Activated CD4-positive, alpha-beta T cell treated with anti-CD3 and anti-CD28 coated beads for 48 hours (primary cell): ENCODE measurements around the gene TRUB2.
"Not testable (repeated sequence)": the region's sequence is repeated elsewhere in the genome, so short reads cannot be mapped to it uniquely, and the experiment has no call there.

Source experiments
- DNase-seq: peaks from one replicate; pipeline ENCODE4 v3.0.0-alpha.2; 2020

Gene TRUB2

DNA sequence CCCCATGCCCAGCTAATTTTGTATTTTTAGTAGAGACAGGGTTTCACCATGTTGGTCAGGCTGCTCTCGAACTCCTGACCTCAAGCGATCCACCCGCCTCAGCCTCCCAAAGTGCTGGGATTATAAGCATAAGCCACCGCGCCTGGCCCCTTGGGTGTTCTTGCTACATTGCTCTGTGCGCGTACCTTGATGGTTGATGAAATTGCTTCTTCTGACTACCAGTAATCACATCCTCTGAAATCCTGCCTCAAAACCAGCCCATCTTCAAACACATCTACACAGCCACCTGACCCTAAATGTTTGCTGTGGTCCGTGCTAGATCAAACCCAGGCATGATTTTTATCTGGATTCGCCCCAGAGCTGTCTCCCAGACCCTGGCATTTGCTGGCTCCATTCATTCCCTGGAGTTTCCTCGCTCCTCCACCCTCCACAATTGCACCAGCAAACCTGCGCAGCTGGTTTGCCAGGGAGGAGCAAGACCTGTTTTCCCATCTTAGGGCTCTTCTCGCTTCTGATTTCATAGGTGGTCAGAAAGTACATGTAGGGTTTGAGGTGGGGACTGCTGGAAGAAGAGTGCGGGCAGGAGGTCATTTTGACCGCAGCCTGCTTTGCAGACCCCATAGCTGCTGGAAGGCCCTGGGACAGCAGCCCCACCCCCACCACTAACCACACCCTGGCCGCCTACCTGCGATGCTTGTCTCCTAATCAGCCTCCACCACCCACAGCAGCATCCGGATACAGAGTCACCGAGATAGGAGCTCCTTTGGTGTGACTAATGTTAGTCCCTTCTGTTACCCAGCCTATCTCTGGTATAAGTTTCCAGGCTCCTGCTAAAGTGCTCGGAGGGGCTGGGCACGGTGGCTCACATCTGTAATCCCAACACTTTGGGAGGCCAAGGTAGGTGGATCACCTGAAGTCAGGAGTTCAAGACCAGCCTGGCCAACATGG is 23.4 kb downstream of the TRUB2 start:
- no peak for DNase-seq

DNA sequence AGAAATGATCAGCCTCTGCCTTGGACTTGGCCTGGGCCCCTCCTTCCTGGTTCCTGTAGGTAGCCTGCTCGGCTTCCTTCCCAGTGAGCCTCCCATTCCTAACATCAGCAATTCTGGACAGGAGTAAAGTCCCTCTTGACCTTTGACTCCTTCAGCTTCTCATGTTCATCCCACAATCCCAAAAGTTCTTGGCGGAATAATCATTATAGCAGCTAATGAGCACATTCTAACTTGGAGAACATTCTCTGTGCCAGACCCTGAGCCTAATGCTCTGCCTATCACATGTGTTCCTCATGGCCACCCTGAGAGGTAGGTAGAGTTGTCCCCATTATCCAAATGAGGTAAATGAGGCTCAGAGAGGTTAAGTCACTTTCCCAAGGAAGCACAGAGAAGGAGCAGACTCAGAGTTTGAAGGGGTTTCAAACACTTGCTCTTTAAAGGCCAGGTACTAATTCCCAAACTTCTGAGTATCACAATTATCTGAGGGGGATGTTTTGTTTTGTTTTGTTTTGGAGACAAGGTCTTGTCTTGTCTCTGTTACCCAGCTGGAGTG is 24.9 kb downstream of the TRUB2 start:
- no peak for DNase-seq

DNA sequence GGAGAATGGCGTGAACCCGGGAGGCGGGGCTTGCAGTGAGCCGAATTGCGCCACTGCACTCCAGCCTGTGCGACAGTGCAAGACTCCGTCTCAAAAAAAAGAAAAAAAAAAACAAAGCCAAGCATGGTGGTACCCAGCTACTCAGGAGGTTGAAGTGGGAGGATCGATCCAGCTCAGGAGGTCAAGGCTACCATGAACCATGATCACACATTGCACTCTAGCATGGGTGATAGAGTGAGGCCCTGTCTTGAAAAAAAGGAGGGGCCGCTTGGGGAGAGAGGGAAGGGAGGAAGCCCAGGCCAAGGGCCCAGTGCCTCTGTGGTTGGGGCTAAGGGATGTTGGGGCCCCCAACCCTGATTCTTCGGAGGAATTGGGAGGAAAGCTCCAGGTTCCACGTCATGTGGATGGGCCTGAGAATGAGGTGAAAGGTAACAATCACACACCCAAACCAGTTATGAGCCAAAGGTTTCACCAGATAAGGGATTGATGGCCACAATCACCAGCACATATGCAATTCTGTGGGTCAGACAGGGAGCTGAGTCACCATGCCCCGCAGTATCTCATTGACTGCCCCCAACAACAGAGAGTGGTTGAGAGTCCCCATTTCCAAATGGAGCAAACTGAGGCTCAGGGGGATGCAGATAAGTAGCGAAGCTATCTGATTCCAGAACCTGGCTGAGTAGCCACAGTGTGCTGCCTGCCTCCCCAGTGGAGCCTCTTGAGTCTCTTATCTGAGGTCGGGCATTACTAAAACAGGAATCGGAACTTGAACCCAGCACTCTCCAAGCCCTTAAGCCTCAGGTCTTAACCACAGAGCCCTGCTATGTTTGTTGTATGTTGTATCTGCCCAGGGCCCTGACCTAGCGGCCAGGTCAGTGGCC is 25.7 kb downstream of the TRUB2 start:
- DNase-seq = no peak

DNA sequence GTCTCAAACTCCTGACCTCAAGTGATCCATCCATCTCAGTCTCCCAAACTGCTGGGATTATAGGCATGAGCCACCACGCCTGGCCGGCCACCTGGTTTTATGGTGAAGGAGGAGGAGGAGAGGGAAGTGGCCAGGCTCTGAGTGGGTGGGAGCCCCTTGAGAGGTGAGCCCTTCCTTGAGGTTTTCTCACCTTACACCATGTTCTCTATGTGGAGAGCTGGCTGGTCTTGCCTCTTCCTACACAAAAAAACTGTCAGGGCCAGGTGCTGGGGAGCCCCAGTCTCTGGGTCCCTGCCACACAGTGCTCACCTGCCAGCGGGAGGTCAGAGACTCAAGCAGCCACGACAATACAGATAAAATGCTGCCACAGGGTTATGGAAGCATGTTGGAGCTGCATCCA is 28.1 kb downstream of the TRUB2 start:
- no peak for DNase-seq

DNA sequence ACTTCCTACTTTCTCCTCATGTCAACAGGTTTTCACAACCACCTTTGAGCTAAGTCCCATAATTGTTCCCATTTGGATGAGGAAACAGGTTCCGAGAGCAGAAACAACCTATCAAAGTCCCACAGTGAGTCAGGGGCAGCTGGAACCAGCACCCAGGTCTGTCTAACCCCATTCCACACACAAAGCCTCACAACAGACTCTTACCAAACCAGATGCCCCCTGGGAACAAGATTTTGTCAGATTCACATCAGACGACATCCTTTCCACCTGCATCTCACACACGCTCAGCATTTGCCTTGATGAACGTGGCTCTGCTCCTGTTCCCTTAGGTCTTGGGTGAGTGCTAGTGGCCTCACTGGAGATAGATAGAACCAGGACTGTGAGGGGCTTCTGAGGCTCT is 29.2 kb downstream of the TRUB2 start:
- DNase-seq = no peak

DNA sequence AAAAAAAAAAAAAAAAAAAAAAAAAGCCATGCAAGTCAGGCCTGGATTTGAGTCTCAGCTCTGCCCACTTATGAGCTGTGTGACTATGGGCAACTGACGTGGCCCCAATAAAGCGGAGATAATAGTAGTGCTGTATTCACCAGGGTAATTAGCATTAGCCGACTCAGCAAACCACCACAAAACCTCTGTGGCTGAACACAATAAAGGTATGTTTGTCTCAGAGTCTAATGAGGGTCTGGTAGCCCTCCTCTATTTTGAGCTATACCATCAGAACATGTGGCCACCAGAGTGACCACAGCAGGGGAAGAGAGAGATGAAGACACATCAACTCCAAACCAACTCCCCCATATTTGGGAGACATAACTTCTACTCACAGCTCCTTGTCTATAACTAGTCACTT is 30.2 kb downstream of the TRUB2 start:
- DNase-seq = no peak

DNA sequence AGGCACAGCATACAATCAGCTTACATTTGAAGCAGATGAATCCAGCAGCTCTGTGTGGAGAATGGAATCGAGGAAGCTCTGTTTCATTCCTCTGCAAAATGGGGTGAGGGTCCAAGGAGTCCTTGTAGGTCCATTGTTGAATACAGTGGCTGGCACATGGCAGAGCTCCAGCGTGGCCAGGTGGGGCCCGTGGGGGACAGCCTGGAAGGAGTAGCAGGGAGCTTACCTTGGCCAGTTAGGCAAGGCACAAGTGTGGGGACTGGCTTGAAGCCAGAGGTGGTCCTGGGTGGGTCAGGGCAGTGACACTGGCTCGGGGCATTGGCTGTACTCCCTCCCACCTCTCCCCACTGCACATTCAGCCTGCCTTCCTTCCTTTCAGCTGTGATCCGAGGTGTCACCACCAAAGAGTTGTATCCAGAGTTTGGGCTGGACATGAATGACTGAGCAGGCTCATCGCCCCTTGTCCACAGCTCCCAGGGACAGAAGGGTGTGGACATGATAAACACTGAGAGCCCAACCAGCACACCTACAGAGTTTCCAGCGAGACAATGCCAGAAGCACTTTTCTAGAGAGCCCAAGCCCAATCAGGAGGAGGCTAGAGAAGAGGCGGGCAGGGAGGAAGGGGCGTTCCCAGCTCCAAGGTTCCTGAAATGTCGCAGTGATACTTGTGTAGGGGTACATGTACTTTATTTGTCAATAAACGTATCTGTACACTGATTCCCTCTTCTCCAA is 33.8 kb downstream of the TRUB2 start:
- no peak for DNase-seq

DNA sequence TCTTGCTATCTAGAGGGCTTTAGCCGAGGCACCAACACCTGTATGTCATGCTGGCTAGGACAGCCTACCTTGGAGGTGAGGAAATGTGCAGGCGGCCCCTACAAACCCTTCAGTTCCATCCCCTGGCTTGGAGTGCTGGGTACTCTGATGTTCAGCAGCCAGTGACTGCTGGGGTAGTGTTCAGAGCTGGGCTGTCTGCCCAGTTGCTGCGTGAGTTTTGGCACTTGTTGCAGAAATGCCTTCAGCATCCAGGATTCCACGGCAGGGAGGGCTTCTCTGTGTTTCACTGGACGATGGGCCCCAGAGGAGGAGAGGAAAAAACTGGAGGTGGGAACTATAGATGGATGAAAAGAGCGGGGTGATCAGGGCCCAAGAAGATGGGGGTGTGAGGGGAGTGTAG is 35.8 kb downstream of the TRUB2 start:
- DNase-seq = no peak

DNA sequence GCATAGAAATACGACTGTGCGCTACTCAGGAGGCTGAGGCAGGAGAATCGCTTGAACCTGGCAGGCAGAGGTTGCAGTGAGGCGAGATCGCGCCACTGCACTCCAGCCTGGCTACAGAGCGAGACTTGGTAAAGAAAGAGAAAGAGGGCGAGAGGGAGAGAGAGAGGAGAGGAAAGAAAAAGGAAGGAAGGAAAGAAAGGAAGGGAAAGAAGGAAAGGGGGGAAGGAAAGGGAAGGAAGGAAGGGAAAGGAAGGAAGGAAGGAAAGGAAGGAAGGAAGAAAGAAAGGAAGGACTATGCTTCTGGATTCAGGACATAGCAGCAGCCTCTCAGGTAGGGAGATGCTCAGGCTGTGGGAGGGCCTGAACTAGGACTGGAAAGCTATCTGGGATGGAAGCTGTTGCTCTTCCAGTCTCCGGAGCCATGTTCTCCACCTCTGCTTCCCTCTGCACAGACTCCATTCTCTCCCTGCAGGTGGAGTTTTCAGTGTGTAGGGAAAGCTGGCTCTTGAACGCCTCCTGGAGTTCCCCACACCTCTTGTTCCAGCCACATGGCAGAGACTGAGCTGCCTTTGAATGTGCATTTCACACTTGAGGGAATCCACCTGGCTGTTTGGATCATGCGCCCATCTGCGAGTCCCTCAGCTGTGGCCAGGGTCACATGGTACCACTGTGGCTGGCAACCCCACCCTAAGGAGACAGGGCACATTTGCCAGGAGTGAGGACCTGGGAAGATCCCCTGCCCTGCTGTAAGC is 37.0 kb downstream of the TRUB2 start:
- DNase-seq = no peak

DNA sequence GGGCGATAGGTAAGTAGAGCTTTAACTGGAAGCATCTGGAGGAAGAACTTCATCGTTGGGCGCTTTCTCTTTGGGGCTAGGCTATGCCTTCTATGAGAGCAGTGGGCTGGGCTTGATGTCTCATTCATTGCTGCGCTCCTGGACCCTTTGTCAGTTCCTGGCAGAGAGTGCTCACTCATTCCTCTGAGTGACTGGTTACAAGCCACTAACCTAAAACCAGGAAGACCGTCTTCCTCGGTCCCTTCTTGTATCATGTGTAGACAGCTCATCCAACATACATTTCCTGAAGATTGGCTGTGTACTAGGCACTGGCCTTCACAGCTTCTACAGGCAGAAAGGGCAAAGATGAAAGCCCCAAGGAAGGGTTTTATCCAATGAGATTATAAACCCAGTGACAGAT is 39.7 kb downstream of the TRUB2 start:
- no peak for DNase-seq

DNA sequence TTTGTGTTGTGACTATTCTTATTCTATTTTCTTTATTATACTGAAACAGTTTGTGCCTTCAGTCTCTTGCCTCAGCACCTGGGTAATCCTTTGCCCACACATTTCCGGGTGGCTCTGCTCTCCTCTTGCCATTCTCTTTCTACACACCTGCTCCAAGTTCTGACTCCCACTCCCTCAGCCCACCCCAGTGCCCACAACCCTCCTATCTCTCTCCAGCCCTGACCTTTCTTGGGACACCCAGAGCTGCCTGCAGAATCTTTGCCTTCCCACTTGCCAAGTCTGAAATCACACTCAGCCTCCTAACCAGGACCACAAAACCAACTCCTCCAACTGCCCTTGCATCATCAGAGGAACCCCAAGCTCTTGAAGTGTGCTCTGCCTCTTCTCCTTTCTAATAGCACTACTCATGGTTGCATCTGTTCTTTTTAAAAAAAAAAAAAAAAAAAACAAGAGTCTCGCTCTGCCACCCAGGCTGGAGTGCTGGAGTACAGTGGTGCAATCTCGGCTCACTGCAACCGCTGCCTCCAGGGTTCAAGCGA is 42.1 kb downstream of the TRUB2 start:
- DNase-seq = no peak

DNA sequence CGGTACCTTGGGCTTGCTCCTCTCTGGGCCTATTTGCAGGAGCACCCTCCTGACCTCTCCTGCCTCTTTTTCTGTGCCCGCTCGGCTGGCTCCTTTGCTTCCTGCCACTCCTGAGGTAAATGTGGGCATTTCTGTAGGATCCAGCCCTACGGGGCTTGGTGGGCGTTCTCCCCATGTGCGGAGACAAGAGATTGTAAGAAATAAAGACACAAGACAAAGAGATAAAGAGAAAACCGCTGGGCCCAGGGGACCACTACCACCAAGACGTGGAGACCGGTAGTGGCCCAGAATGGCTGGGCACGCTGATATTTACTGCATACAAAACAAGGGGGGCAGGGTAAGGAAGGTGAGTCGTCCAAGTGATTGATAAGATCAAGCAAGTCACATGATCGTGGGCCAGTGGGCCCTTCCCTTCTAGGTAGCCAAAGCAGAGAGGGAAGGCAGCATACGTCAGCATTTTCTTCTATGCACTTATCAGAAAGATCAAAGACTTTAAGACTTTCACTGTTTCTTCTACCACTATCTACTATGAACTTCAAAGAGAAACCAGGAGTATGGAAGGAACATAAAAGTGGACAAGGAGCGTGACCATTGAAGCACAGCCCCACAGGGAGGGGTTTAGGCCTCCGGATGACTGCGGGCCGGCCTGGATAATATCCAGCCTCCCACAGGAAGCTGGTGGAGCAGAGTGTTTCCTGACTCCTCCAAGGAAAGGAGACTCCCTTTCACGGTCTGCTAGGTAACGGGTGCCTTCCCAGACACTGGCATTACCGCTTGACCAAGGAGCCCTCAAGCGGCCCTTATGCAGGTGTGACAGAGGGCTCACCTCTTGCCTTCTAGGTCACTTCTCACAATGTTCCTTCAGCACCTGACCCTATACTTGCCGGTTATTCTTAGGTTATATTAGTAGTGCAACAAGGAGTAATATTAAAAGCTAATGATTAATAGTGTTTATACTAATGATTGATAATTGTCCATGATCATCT is 42.9 kb downstream of the TRUB2 start:
- DNase-seq = not testable (repeated sequence)

DNA sequence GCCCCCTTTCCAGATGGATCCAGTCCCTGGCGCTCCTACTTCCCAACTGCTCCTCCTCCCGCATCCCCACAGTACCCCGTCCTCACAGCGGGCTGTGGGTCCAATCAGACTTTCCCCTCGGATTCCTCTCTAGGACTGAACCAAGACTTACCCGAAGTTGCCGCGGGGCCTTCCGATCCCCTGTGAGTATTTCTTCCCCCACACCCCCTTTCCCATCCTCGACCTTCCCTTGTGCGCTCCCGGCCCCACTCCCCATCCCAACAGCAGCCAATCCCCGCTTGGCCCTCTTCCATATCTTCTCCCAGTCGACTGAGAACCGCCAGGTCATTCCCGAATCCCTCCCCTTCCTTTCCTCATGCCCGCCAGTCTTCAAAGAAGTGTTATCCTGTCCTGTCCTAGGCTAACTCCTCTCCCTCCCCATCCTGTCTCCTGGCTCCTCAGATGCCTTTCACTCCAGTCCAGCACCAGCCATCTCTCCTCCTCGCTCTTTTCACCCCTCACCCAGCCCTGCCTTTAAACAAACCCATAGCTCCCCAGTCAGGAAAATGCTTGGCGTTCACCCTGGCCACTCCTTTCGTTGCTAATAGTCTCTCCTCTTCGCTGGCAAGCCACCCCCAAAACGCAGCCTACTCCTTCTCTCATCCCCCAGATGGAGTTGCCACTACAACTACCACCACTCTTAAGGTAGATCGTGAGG is 45.5 kb downstream of the TRUB2 start:
- DNase-seq = peak; percentile 28

DNA sequence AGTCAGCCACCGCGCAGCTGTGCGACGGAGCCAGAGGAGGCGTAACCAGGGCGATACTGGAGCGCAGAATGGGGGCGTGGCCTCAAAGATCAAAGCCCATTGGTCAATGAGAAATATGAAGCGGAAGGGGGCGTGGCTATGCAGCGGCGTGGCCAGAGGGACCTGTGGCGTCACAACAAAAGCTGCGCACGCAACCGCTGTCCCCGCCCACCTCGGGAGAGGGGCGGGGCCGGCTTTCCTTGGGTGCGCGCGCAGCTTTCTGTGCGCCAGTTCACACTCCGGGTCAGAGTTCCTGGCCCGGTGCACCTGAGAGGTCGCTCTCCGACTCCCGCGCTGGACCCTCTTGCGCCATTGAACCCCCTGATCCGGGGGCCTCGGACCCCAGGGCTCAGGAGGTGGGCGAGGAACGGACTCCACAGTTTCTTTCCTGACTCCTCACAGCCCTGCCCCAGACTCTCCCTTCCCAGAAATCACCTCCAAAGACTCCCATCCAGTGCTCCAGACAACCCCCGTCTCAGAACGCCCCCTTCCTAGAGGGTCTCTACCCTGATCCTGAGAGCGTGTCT is 46.2 kb downstream of the TRUB2 start, which contains the start of gene SWI5:
TSS of gene SWI5 (plus strand) at position 269 of the 566 bp plus-strand sequence.
- peak; percentile 100 for DNase-seq

DNA sequence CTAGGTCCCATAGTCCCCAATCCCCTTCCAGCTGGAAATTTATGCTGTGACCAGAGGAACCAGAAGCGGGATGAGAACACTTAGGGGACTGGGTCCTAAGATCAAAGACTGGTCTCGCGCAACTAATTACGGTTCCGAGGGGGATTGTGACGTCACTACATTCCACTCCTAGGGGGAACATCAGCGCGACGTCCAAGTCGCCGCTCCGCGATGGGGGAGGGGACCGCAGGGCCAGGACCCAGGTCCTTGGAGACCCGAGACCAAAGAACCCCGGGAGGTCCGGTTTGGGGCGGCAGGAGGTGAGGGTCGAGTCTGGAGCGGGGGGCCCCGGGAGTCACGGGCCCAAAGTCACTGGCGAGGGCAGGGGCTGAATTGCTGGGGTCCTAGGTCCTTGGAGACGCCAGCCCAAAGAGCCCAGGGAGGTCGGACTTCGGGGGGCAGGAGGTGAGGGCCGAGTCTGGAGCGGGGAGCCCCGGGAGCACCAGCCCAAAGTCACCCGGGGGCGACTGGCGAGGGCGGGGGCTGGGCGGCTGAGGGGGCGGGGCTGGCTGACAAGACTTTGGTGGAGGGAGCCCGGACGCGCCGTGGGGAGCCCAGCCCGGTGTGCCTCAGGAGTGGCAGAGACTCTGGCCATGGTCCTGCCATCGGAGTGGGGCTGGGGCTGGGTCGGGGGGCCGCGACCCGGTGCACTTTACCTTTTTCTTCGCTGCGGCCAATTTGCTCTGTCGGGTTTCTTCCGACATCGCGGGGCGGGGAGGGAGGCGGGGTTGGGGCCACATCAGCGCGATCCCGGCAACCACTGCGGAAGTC is 46.8 kb downstream of the TRUB2 start, which contains the start of gene GOLGA2:
TSS of gene GOLGA2 (minus strand) at position 810 of the 810 bp plus-strand sequence. CDS start at position 779, 31 bp downstream.
- DNase-seq = no peak

DNA sequence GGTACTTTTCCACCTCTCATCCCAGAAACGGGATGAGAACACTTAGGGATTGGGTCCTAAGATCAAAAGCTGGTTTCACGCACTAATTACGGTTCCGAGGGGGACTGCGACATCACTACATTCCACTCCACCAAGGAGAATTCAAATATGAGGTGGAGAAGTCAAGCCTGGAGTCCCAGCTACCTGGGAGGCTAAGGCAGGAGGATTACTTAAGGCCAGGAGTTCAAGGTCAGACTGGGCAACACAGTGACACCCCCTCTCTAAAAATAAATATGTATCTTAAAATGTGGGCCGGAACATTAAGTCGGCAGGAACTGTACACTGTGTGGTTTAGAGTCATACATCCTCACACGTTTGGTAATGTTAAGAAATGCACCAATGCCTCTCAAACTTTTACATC is 48.0 kb downstream of the TRUB2 start:
- DNase-seq = no peak

DNA sequence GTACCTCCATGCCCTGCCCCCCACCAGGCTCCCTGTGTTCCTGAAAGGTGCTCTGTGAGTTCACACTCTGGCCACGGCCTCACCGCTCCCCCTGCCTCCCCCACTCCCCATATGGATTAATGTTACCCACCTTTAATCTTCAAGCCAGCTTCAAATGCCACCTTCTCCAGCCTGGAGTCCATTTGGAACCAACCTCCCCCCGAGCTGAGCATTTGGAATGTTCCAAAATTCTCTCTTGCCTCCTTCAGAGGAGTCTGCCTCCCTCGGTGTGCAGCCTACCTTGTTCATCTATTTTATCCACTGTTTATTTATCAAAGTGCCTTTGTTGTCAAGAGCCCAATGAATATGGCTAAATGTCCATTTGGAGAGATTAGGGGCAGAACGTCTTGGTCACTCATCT is 50.7 kb downstream of the TRUB2 start:
- DNase-seq = no peak

DNA sequence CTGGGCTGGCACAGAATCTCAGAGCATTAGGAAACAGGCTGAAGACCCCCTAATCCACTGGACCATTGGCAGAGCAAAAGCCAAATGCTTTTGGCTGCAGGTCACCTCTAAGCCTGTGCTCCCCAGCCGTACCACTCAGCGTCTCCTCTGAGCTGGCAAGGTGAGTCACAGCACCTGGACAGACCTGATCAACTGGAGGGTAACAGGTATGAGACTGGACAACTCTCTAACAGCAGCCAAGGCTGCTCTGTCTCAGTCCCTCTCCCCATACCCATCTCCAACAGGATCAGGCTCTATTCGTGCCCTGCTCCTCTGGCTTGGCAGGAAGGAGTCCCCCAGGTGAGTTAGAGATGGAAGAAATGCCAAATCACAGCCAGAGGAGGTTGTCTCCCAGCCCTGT is 51.1 kb downstream of the TRUB2 start:
- DNase-seq = no peak
